ENCODE data around the gene GTSE1. TPM values are rescaled to one million over a fixed set of nuclear protein-coding genes. Genes with fewer than 3 reads are reported as not detected.

Gene GTSE1
- polyA plus RNA-seq, 1 of the 3 experiments (the other 2 are of a cell fraction): 12.2 TPM

DNA sequence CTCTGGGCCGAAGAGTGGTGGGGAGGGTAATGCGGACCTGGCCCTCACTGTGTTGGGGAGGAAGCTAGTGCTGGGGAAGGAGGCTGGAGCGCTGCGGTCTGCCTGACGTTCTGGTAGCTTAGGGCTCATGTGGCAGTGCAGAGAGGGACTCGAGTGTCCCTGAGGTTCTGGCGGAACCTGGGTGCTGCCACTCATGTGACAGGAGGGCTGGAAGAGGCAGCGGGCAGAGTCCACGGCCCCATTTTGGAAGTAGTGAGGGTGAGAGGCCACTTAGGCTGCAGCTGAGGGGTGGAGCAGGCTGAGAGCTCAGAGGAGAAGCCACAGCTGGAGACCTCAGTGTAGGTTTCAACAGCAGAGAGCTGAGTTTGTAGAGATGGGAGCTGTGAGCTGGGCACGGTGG, 22.6 kb downstream of the GTSE1 start:
- ChIA-PET POLR2A (no interaction called here), CTCF (interaction anchor here (0.8 to 6.1 kb wide), 4 partner anchors 186 to 313 kb away, joined by 3 to 69 read pairs (median 5); no protein-coding TSS in a partner anchor)
- H4K20me1 ChIP-seq (ENCODE audit: insufficient read depth): no peaks in the 10 kb centered on the region
- no peak overlapping the region for H3K4me2 ChIP-seq
- WGBS (ENCODE audit: low lambda C conversion rate): 95% methylated on average over 10 of the region's 10 CpGs
- H3K36me3 ChIP-seq (replicated peaks in 1 of 2; ENCODE audit: control insufficient read depth in 1 of 2, insufficient read depth in 2 of 2, low read length in 1 of 2): peaks cover 11 to 14% of the 10 kb centered on the region in 2 experiments
- TF ChIP-seq SMC3 (IDR thresholded peaks at IDR 0.05; ENCODE audit: low read depth, low read length) (no peak), NFIC (IDR thresholded peaks at IDR 0.05; ENCODE audit: borderline replicate concordance) (no peak), FOXJ3 (CRISPR knock-in tag; IDR thresholded peaks at IDR 0.05) (no peak), JUND (IDR thresholded peaks at IDR 0.05) (no peak), TAF1 (IDR thresholded peaks at IDR 0.05; ENCODE audit: borderline replicate concordance, low read depth, low read length) (no peak), RAD21 (IDR thresholded peaks at IDR 0.05; ENCODE audit: low read length) (no peak), ELF1 (IDR thresholded peaks at IDR 0.05) (no peak)
- TF ChIP-seq, protein P1, sequence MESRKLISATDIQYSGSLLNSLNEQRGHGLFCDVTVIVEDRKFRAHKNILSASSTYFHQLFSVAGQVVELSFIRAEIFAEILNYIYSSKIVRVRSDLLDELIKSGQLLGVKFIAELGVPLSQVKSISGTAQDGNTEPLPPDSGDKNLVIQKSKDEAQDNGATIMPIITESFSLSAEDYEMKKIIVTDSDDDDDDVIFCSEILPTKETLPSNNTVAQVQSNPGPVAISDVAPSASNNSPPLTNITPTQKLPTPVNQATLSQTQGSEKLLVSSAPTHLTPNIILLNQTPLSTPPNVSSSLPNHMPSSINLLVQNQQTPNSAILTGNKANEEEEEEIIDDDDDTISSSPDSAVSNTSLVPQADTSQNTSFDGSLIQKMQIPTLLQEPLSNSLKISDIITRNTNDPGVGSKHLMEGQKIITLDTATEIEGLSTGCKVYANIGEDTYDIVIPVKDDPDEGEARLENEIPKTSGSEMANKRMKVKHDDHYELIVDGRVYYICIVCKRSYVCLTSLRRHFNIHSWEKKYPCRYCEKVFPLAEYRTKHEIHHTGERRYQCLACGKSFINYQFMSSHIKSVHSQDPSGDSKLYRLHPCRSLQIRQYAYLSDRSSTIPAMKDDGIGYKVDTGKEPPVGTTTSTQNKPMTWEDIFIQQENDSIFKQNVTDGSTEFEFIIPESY (IDR thresholded peaks at IDR 0.05; ENCODE audit: borderline replicate concordance, low read depth): no peak
- H3K27ac ChIP-seq (ENCODE audit: low read depth in 2 of 2, low read length in 1 of 2): no peak overlapping the region
- no peak for DNase-seq
- no peak overlapping the region for H3K4me3 ChIP-seq (ENCODE audit: low read depth in 2 of 2, low read length in 1 of 2)
- H3K4me1 ChIP-seq (ENCODE audit: control insufficient read depth in 1 of 2, insufficient read depth in 2 of 2, low read depth in 1 of 2, low read length in 1 of 2): no peaks in the 10 kb centered on the region
- no peaks in the 10 kb centered on the region for H3K27me3 ChIP-seq (ENCODE audit: insufficient read depth)
- peaks cover 56% of the 10 kb centered on the region for H3K79me2 ChIP-seq (ENCODE audit: insufficient read depth)
- H3K9me2 ChIP-seq: no peaks in the 10 kb centered on the region
- no peak overlapping the region for H3K9ac ChIP-seq
- H3K9me3 ChIP-seq: no peaks in the 10 kb centered on the region
- no peak overlapping the region for H2AFZ ChIP-seq (ENCODE audit: low read depth)
- peaks cover 5% of the 10 kb centered on the region for H3F3A ChIP-seq (replicated peaks; ENCODE audit: insufficient read depth)

DNA sequence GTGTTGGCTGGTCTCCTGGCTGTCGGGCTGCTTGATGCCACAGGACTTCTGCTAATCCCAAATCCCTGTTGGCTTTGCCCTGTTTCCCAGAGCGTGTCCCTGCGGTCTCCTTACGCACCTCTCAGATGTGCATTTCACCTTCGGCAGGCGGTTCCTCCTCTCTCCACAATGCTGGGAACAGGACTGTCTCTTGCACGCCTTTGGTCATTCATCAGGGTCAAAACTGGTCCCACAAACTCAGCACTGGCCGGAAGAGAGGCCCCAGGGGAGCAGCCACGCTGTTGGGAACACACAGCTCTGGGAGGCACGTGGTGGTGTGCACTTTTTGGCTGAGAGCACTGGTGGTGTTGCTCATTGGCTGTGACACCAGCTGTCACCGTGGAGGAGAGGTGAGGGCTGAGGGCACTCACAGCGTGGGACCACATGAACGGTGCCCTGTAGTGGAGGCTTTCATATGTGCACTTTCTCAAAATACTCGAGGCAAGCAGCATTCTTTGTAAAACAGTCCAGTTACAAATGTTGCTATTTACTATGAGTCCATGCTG, 23.6 kb downstream of the GTSE1 start:
- 95% methylated on average over 13 of the region's 14 CpGs for WGBS (ENCODE audit: low lambda C conversion rate)
- no peak overlapping the region for H3K9ac ChIP-seq
- H3K4me2 ChIP-seq: no peak overlapping the region
- H3K79me2 ChIP-seq (ENCODE audit: insufficient read depth): peaks cover 49% of the 10 kb centered on the region
- H3K36me3 ChIP-seq (replicated peaks in 1 of 2; ENCODE audit: control insufficient read depth in 1 of 2, insufficient read depth in 2 of 2, low read length in 1 of 2): peaks cover 10 to 14% of the 10 kb centered on the region in 2 experiments
- H3K4me3 ChIP-seq (ENCODE audit: low read depth in 2 of 2, low read length in 1 of 2): no peak overlapping the region
- H3K4me1 ChIP-seq (ENCODE audit: control insufficient read depth in 1 of 2, insufficient read depth in 2 of 2, low read depth in 1 of 2, low read length in 1 of 2): no peaks in the 10 kb centered on the region
- POLR2A ChIA-PET: no interaction called here
- DNase-seq: no peak
- no peaks in the 10 kb centered on the region for H3K9me3 ChIP-seq
- H4K20me1 ChIP-seq (ENCODE audit: insufficient read depth): no peaks in the 10 kb centered on the region
- no peaks in the 10 kb centered on the region for H3K27me3 ChIP-seq (ENCODE audit: insufficient read depth)
- H2AFZ ChIP-seq (ENCODE audit: low read depth): no peak overlapping the region
- H3K27ac ChIP-seq (ENCODE audit: low read depth in 2 of 2, low read length in 1 of 2): no peak overlapping the region
- H3K9me2 ChIP-seq: no peaks in the 10 kb centered on the region
- H3F3A ChIP-seq (replicated peaks; ENCODE audit: insufficient read depth): peaks cover 5% of the 10 kb centered on the region
- CTCF ChIA-PET: interaction anchor here (0.8 to 1.4 kb wide), 3 partner anchors 198 to 326 kb away, joined by 3 to 5 read pairs (median 4); no protein-coding TSS in a partner anchor
- no peak for TF ChIP-seq GATA2 (CRISPR knock-in tag; IDR thresholded peaks at IDR 0.05)
- no peak for TF ChIP-seq TEAD4 (IDR thresholded peaks at IDR 0.05; ENCODE audit: borderline replicate concordance, insufficient read depth)
- TF ChIP-seq, protein P1 (IDR thresholded peaks at IDR 0.05; ENCODE audit: borderline replicate concordance, low read depth): no peak
- no peak for TF ChIP-seq JUND (IDR thresholded peaks at IDR 0.05)
- no peak for TF ChIP-seq GABPA (IDR thresholded peaks at IDR 0.05; ENCODE audit: low read depth)
- TF ChIP-seq MXI1 (IDR thresholded peaks at IDR 0.05; ENCODE audit: low read depth, low read length): no peak
- no peak for TF ChIP-seq NRF1 (IDR thresholded peaks at IDR 0.05; ENCODE audit: low read depth, low read length)
- TF ChIP-seq TAF1 (IDR thresholded peaks at IDR 0.05; ENCODE audit: borderline replicate concordance, low read depth, low read length): no peak
- TF ChIP-seq, protein P2, sequence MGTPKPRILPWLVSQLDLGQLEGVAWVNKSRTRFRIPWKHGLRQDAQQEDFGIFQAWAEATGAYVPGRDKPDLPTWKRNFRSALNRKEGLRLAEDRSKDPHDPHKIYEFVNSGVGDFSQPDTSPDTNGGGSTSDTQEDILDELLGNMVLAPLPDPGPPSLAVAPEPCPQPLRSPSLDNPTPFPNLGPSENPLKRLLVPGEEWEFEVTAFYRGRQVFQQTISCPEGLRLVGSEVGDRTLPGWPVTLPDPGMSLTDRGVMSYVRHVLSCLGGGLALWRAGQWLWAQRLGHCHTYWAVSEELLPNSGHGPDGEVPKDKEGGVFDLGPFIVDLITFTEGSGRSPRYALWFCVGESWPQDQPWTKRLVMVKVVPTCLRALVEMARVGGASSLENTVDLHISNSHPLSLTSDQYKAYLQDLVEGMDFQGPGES (IDR thresholded peaks at IDR 0.05; ENCODE audit: low read depth, low read length): no peak
- no peak for TF ChIP-seq RCOR1 (IDR thresholded peaks at IDR 0.05; ENCODE audit: low read length)
- no peak for TF ChIP-seq CHD2 (IDR thresholded peaks at IDR 0.05; ENCODE audit: low read length, partially characterized antibody)
- no peak for TF ChIP-seq ELF1 (IDR thresholded peaks at IDR 0.05)
- TF ChIP-seq, protein P3, sequence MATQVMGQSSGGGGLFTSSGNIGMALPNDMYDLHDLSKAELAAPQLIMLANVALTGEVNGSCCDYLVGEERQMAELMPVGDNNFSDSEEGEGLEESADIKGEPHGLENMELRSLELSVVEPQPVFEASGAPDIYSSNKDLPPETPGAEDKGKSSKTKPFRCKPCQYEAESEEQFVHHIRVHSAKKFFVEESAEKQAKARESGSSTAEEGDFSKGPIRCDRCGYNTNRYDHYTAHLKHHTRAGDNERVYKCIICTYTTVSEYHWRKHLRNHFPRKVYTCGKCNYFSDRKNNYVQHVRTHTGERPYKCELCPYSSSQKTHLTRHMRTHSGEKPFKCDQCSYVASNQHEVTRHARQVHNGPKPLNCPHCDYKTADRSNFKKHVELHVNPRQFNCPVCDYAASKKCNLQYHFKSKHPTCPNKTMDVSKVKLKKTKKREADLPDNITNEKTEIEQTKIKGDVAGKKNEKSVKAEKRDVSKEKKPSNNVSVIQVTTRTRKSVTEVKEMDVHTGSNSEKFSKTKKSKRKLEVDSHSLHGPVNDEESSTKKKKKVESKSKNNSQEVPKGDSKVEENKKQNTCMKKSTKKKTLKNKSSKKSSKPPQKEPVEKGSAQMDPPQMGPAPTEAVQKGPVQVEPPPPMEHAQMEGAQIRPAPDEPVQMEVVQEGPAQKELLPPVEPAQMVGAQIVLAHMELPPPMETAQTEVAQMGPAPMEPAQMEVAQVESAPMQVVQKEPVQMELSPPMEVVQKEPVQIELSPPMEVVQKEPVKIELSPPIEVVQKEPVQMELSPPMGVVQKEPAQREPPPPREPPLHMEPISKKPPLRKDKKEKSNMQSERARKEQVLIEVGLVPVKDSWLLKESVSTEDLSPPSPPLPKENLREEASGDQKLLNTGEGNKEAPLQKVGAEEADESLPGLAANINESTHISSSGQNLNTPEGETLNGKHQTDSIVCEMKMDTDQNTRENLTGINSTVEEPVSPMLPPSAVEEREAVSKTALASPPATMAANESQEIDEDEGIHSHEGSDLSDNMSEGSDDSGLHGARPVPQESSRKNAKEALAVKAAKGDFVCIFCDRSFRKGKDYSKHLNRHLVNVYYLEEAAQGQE (IDR thresholded peaks at IDR 0.05; ENCODE audit: low read depth, low read length): no peak
- TF ChIP-seq RAD21 (IDR thresholded peaks at IDR 0.05; ENCODE audit: low read length): no peak
- TF ChIP-seq, protein P4, sequence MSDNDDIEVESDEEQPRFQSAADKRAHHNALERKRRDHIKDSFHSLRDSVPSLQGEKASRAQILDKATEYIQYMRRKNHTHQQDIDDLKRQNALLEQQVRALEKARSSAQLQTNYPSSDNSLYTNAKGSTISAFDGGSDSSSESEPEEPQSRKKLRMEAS (IDR thresholded peaks at IDR 0.05; ENCODE audit: low read depth): no peak
